SK-N-SH (cell line): ENCODE data around the gene MCM10. TPM values are rescaled to one million over a fixed set of nuclear protein-coding genes. Genes with fewer than 3 reads are reported as not detected.

Source experiments
- CTCF ChIA-PET: fragments of 300-600, 350-600 bp; formaldehyde crosslinking; extraction: SDS; loops from one replicate; lab custom pipeline; 2021; lab: Yijun Ruan, JAX
- POLR2A ChIA-PET: fragments of 350-600 bp; sonication (Branson Sonifier 250); formaldehyde crosslinking; extraction: SDS; loops from one replicate; lab custom pipeline; 2020; ENCODE audit warnings: antibody characterized with exemption, inconsistent platforms; lab: Yijun Ruan, JAX
- DNase-seq: peaks from one replicate; pipeline ENCODE4 v3.0.0; 2012
- H2AFZ ChIP-seq: fragments of 200-600 bp; sonication (generic); 2 replicates; pipeline ENCODE4 v1.8.1; 2016; ENCODE audit warnings: antibody characterized with exemption, mild to moderate bottlenecking, low read depth
- H3F3A ChIP-seq: fragments of 200-600 bp; sonication (generic); replicated peaks from 2 replicates; pipeline ENCODE3; 2016; ENCODE audit warnings: antibody characterized with exemption, mild to moderate bottlenecking; ENCODE audit not compliant: insufficient read depth
- H3K27ac ChIP-seq, 2 experiments: fragments of 200-500 bp in 1 of 2; fragments of 200-600 bp in 1 of 2; sonication (Bioruptor generic) in 1 of 2; sonication (generic), shearing (Covaris generic) in 1 of 2; 2 replicates each; pipeline versions ENCODE4 v1.5.1 to v1.6.1; 2014 to 2016; ENCODE audit warnings: low read depth in 2 of 2, inconsistent platforms in 1 of 2, low read length in 1 of 2, mild to moderate bottlenecking in 1 of 2, mixed read lengths in 1 of 2
- H3K27me3 ChIP-seq: fragments of 200-600 bp; sonication (generic), shearing (Covaris generic); 2 replicates; pipeline ENCODE4 v1.6.1; 2016; ENCODE audit warnings: mixed run types; ENCODE audit not compliant: insufficient read depth
- H3K36me3 ChIP-seq, 2 experiments: fragments of 200-500 bp in 1 of 2; fragments of 200-600 bp in 1 of 2; sonication (Bioruptor generic) in 1 of 2; sonication (generic) in 1 of 2; replicated peaks in 1 of 2; 2 replicates each; pipeline versions ENCODE3 to v1.5.1; 2014 to 2016; ENCODE audit warnings: low read length in 1 of 2, mild to moderate bottlenecking in 1 of 2; ENCODE audit not compliant: insufficient read depth in 2 of 2, control insufficient read depth in 1 of 2
- H3K4me1 ChIP-seq, 2 experiments: fragments of 200-500 bp in 1 of 2; fragments of 200-600 bp in 1 of 2; sonication (Bioruptor generic) in 1 of 2; sonication (generic), shearing (Covaris generic) in 1 of 2; 2 replicates each; pipeline versions ENCODE4 v1.5.1 to v1.6.1; 2014 to 2016; ENCODE audit warnings: low read depth in 1 of 2, low read length in 1 of 2, mixed run types in 1 of 2; ENCODE audit not compliant: insufficient read depth in 2 of 2, control insufficient read depth in 1 of 2
- H3K4me2 ChIP-seq: fragments of 200-600 bp; sonication (generic), shearing (Covaris generic); 2 replicates; pipeline ENCODE4 v1.6.1; 2017; ENCODE audit warnings: mixed run types
- H3K4me3 ChIP-seq, 2 experiments: fragments of 200-500 bp in 1 of 2; fragments of 200-600 bp in 1 of 2; sonication (Bioruptor generic) in 1 of 2; sonication (generic), shearing (Covaris generic) in 1 of 2; 2 replicates each; pipeline versions ENCODE4 v1.5.1 to v1.8.1; 2014 to 2016; ENCODE audit warnings: low read depth in 2 of 2, inconsistent platforms in 1 of 2, low read length in 1 of 2, mild to moderate bottlenecking in 1 of 2, mixed read lengths in 1 of 2, moderate library complexity in 1 of 2
- H3K79me2 ChIP-seq: fragments of 200-600 bp; sonication (generic); 2 replicates; pipeline ENCODE4 v1.8.1; 2017; ENCODE audit warnings: mild to moderate bottlenecking; ENCODE audit not compliant: insufficient read depth
- H3K9ac ChIP-seq: fragments of 200-600 bp; sonication (generic); 2 replicates; pipeline ENCODE4 v1.6.1; 2017; ENCODE audit warnings: mixed run types
- H3K9me2 ChIP-seq: fragments of 200-600 bp; sonication (generic); 2 replicates; pipeline ENCODE4 v1.6.1; 2017; ENCODE audit warnings: mixed run types
- H3K9me3 ChIP-seq: fragments of 200-600 bp; sonication (generic); 2 replicates; pipeline ENCODE4 v1.6.1; 2017; ENCODE audit warnings: mixed run types, mild to moderate bottlenecking, moderate library complexity
- H4K20me1 ChIP-seq: fragments of 200-600 bp; sonication (generic); 2 replicates; pipeline ENCODE4 v1.6.1; 2017; ENCODE audit warnings: mild to moderate bottlenecking, mixed run types; ENCODE audit not compliant: insufficient read depth
- CHD2 ChIP-seq: fragments of 150-350 bp; IDR thresholded peaks from 2 replicates; pipeline ENCODE4 v1.6.1; 2018; ENCODE audit warnings: low read length; ENCODE audit not compliant: partially characterized antibody
- EP300 ChIP-seq, 2 experiments: IDR thresholded peaks; 2 replicates each; pipeline versions ENCODE4 v1.4.0 to v1.6.1; 2012; ENCODE audit warnings: borderline replicate concordance in 1 of 2, low read depth in 1 of 2, low read length in 1 of 2
- EZH2phosphoT487 ChIP-seq: fragments of 200-600 bp; sonication (generic); IDR thresholded peaks from 2 replicates; pipeline ENCODE4 v1.6.1; 2017; ENCODE audit warnings: low read depth, mixed run types, mild to moderate bottlenecking, antibody characterized with exemption, moderate library complexity, borderline replicate concordance
- FOSL2 ChIP-seq: IDR thresholded peaks from 2 replicates; pipeline ENCODE4 v1.4.0; 2012; ENCODE audit warnings: low read depth, mild to moderate bottlenecking, moderate library complexity, borderline replicate concordance
- FOXJ3 ChIP-seq: sonication (generic); formaldehyde crosslinking; IDR thresholded peaks from 2 replicates; pipeline ENCODE4 v1.5.1; 2020; ENCODE audit warnings: mild to moderate bottlenecking, missing genetic modification reagents
- FOXM1 ChIP-seq: IDR thresholded peaks from 2 replicates; pipeline ENCODE4 v1.4.0; 2012; ENCODE audit warnings: low read depth, mild to moderate bottlenecking
- MEF2A ChIP-seq: IDR thresholded peaks from 2 replicates; pipeline ENCODE4 v1.4.0; 2012; ENCODE audit warnings: low read depth, borderline replicate concordance
- MXI1 ChIP-seq: IDR thresholded peaks from 2 replicates; pipeline ENCODE4 v1.6.1; 2012; ENCODE audit warnings: mild to moderate bottlenecking, low read depth, low read length, improper control_type of control experiment
- NFIC ChIP-seq: IDR thresholded peaks from 2 replicates; pipeline ENCODE4 v1.4.0; 2012; ENCODE audit warnings: borderline replicate concordance
- NRF1 ChIP-seq: IDR thresholded peaks from 2 replicates; pipeline ENCODE4 v1.6.1; 2012; ENCODE audit warnings: low read depth, mild to moderate bottlenecking, low read length
- POLR2AphosphoS5 ChIP-seq: IDR thresholded peaks from 2 replicates; pipeline ENCODE4 v1.6.1; 2012; ENCODE audit warnings: low read depth, low read length
- RAD21 ChIP-seq: IDR thresholded peaks from 2 replicates; pipeline ENCODE4 v1.6.1; 2012; ENCODE audit warnings: mild to moderate bottlenecking, low read length
- RXRA ChIP-seq: IDR thresholded peaks from 2 replicates; pipeline ENCODE4 v1.4.0; 2012; ENCODE audit warnings: low read depth, mild to moderate bottlenecking, borderline replicate concordance
- TCF12 ChIP-seq: IDR thresholded peaks from 2 replicates; pipeline ENCODE4 v1.4.0; 2012
- YY1 ChIP-seq: IDR thresholded peaks from 2 replicates; pipeline ENCODE4 v1.4.0; 2012; ENCODE audit warnings: low read depth, mild to moderate bottlenecking
- WGBS: methylation state at CpG from one replicate; pipeline ENCODE4 v1.1.6; 2017; ENCODE audit warnings: low lambda C conversion rate; 5-methylcytosine and 5-hydroxymethylcytosine counted together
- polyA plus RNA-seq, 3 experiments: library from polyadenylated mRNA; depleted of rRNA; stranded (reverse); fragments of >200 nt; gene quantifications; 2 replicates each; pipeline ENCODE4 v1.2.3, GENCODE V29; 2012
- TF ChIP-seq, protein P1 (sequence below): IDR thresholded peaks from 2 replicates; pipeline ENCODE4; 2012
- TF ChIP-seq, protein P2 (sequence below): IDR thresholded peaks from 2 replicates; pipeline ENCODE4 v1.4.0; 2012; ENCODE audit warnings: low read depth
- TF ChIP-seq, protein P3 (sequence below): IDR thresholded peaks from 2 replicates; pipeline ENCODE4 v1.6.1; 2012; ENCODE audit warnings: mild to moderate bottlenecking, low read depth, low read length, moderate library complexity

MCM10 gene
- polyA plus RNA-seq, 1 of the 3 experiments (the other 2 are of a cell fraction), result 5.1 TPM

DNA sequence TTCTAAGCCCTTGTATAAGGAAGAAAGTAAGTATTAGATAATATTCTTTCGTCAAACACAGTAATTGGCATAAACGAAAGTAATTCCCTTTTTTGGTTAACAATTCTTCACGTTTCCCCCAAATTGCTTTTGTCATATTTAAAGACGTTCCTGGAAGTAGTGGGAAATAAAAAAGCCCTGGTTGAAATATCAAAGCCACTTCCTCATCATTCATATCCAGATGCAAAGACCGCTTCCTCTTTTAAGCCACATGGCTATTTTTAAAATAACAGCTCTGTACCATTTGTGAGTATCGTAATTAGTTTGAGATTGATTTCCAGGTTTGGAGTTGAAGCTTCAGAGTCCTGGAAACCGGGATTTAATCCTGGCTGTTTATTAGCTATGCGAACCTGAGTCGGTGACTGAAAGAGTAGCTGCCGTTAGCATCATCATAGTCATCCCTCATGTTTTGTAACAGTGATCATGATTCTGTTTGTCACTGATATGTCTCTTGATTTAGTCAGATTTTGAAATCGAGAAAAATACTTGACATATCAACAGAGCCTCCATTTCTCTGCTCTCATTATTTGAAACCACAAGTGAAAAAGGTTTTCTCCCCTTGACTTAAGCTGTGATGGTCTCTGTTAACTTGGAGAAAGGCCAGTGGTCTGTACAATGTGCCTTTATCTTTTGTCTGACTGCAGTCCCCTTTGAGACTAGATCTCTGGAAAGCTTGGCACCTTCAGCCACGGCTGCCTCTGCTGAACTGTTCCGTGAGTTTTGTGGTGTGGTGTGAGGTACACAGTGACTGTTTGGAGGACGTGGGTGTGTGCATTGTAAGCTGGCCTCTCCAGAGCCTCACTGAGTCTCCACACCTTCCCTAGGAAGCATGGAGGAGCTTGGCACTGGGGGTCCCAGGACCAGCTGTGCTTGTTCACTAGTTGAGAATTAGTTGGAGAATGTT lies 43.2 kb upstream of the MCM10 start:
- TF ChIP-seq MEF2A (no peak), TCF12 (no peak), RXRA (no peak), CHD2 (no peak), POLR2AphosphoS5 (no peak), RAD21 (no peak), YY1 (no peak), NRF1 (no peak), FOXJ3 (no peak), EZH2phosphoT487 (no peak), FOSL2 (no peak), MXI1 (no peak), NFIC (no peak), FOXM1 (no peak), EP300 (IDR thresholded peaks at IDR 0.05; ENCODE audit: borderline replicate concordance in 1 of 2, low read depth in 1 of 2, low read length in 1 of 2) (no peak)
- TF ChIP-seq, protein P1, sequence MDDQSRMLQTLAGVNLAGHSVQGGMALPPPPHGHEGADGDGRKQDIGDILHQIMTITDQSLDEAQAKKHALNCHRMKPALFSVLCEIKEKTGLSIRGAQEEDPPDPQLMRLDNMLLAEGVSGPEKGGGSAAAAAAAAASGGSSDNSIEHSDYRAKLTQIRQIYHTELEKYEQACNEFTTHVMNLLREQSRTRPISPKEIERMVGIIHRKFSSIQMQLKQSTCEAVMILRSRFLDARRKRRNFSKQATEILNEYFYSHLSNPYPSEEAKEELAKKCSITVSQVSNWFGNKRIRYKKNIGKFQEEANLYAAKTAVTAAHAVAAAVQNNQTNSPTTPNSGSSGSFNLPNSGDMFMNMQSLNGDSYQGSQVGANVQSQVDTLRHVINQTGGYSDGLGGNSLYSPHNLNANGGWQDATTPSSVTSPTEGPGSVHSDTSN, result no peak
- TF ChIP-seq, protein P2, sequence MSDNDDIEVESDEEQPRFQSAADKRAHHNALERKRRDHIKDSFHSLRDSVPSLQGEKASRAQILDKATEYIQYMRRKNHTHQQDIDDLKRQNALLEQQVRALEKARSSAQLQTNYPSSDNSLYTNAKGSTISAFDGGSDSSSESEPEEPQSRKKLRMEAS, result no peak
- TF ChIP-seq, protein P3, sequence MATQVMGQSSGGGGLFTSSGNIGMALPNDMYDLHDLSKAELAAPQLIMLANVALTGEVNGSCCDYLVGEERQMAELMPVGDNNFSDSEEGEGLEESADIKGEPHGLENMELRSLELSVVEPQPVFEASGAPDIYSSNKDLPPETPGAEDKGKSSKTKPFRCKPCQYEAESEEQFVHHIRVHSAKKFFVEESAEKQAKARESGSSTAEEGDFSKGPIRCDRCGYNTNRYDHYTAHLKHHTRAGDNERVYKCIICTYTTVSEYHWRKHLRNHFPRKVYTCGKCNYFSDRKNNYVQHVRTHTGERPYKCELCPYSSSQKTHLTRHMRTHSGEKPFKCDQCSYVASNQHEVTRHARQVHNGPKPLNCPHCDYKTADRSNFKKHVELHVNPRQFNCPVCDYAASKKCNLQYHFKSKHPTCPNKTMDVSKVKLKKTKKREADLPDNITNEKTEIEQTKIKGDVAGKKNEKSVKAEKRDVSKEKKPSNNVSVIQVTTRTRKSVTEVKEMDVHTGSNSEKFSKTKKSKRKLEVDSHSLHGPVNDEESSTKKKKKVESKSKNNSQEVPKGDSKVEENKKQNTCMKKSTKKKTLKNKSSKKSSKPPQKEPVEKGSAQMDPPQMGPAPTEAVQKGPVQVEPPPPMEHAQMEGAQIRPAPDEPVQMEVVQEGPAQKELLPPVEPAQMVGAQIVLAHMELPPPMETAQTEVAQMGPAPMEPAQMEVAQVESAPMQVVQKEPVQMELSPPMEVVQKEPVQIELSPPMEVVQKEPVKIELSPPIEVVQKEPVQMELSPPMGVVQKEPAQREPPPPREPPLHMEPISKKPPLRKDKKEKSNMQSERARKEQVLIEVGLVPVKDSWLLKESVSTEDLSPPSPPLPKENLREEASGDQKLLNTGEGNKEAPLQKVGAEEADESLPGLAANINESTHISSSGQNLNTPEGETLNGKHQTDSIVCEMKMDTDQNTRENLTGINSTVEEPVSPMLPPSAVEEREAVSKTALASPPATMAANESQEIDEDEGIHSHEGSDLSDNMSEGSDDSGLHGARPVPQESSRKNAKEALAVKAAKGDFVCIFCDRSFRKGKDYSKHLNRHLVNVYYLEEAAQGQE, result no peak
- no peaks in the 10 kb centered on the region; the same call in 1 of the 2 replicates for H3K79me2 ChIP-seq
- H3K36me3 ChIP-seq, result peaks cover 44 to 49% of the 10 kb centered on the region in 2 experiments
- H3F3A ChIP-seq, result peaks cover 3% of the 10 kb centered on the region
- CTCF ChIA-PET, result interaction anchor here (0.7 to 1.5 kb wide), 2 partner anchors 18 to 158 kb away, joined by 3 to 7 read pairs; partner anchors contain the start of gene OPTN
- no peaks in the 10 kb centered on the region for H3K9me3 ChIP-seq
- H2AFZ ChIP-seq, result no peak overlapping the region
- no peaks in the 10 kb centered on the region for H3K27me3 ChIP-seq
- H3K27ac ChIP-seq, result no peak overlapping the region
- WGBS, result 80% methylated on average over 13 of the region's 14 CpGs
- POLR2A ChIA-PET, result no interaction called here
- H3K9ac ChIP-seq, result no peak overlapping the region
- H3K9me2 ChIP-seq, result no peaks in the 10 kb centered on the region
- no peaks in the 10 kb centered on the region for H3K4me1 ChIP-seq
- no peak for DNase-seq
- H3K4me2 ChIP-seq, result no peak overlapping the region
- no peak overlapping the region for H3K4me3 ChIP-seq
- H4K20me1 ChIP-seq, result no peaks in the 10 kb centered on the region
